ENCODE data around the gene ASB16.

ASB16 gene

GRCh38 chr17:44122816-44123355, 47.6 kb upstream of the ASB16 start:
- Histone ChIP-seq H3K27ac (ENCODE audit: low read length) (no peak overlapping the region), H3K4me1 (ENCODE audit: low read length) (peaks cover 7% of the 10 kb centered on the region), H4K20me1 (ENCODE audit: insufficient read depth, low read length) (peaks cover 9% of the 10 kb centered on the region; the same call in 1 of the 2 replicates), H3K4me2 (ENCODE audit: low read length) (peak overlapping the region; percentile 96), H3K4me3 (ENCODE audit: low read length) (peak overlapping the region; percentile 89), H3K27me3 (ENCODE audit: low read depth, low read length) (peaks cover 4% of the 10 kb centered on the region; the same call in 1 of the 2 replicates), H3K79me2 (ENCODE audit: low read length) (no peaks in the 10 kb centered on the region), H3K36me3 (replicated peaks; ENCODE audit: low read depth, low read length) (no peaks in the 10 kb centered on the region), H3K9ac (ENCODE audit: low read length) (peak overlapping the region; percentile 71), H2AFZ (ENCODE audit: low read depth, low read length) (peak overlapping the region; percentile 72), H3K9me3 (ENCODE audit: insufficient read depth, low read length) (no peaks in the 10 kb centered on the region)
- TF ChIP-seq CTCF (IDR thresholded peaks at IDR 0.05; ENCODE audit: low read depth, low read length) (no peak), EZH2phosphoT487 (IDR thresholded peaks at IDR 0.05; ENCODE audit: low read depth) (no peak)

- Histone ChIP-seq H3K4me3 (ENCODE audit: low read length) (peak within 1 kb of the TSS; percentile 89), H3K27me3 (ENCODE audit: low read depth, low read length) (peaks cover 4% of the 10 kb centered on the region; the same call in 1 of the 2 replicates), H3K27ac (ENCODE audit: low read length) (peak within 1 kb of the TSS; percentile 43), H3K4me1 (ENCODE audit: low read length) (peaks cover 7% of the 10 kb centered on the region), H3K4me2 (ENCODE audit: low read length) (peak within 1 kb of the TSS; percentile 96), H3K9ac (ENCODE audit: low read length) (peak within 1 kb of the TSS; percentile 71), H2AFZ (ENCODE audit: low read depth, low read length) (peak within 1 kb of the TSS; percentile 90), H3K79me2 (ENCODE audit: low read length) (no peaks in the 10 kb centered on the region), H3K9me3 (ENCODE audit: insufficient read depth, low read length) (no peaks in the 10 kb centered on the region), H3K36me3 (replicated peaks; ENCODE audit: low read depth, low read length) (no peaks in the 10 kb centered on the region), H4K20me1 (ENCODE audit: insufficient read depth, low read length) (peaks cover 3% of the 10 kb centered on the region; the same call in 1 of the 2 replicates)
- TF ChIP-seq CTCF (IDR thresholded peaks at IDR 0.05; ENCODE audit: low read depth, low read length) (peak; percentile 66), EZH2phosphoT487 (IDR thresholded peaks at IDR 0.05; ENCODE audit: low read depth) (no peak)
These were observed 47.0 kb upstream of the ASB16 start, which contains the start of gene HDAC5 for GRCh38 chr17:44123356-44124117. HDAC5 (minus strand) TSS chr17:44123641; CDS start chr17:44117515, 6,126 bp downstream.

- H3K4me2 ChIP-seq (ENCODE audit: low read length): peak overlapping the region; percentile 72
- no peaks in the 10 kb centered on the region; the same call in 1 of the 2 replicates for H4K20me1 ChIP-seq (ENCODE audit: insufficient read depth, low read length)
- H3K79me2 ChIP-seq (ENCODE audit: low read length): no peaks in the 10 kb centered on the region
- peak overlapping the region; percentile 43 for H3K27ac ChIP-seq (ENCODE audit: low read length)
- H3K4me1 ChIP-seq (ENCODE audit: low read length): peaks cover 7% of the 10 kb centered on the region
- peak overlapping the region; percentile 70 for H3K9ac ChIP-seq (ENCODE audit: low read length)
- peaks cover 4% of the 10 kb centered on the region; the same call in 1 of the 2 replicates for H3K27me3 ChIP-seq (ENCODE audit: low read depth, low read length)
- H3K9me3 ChIP-seq (ENCODE audit: insufficient read depth, low read length): no peaks in the 10 kb centered on the region
- peak overlapping the region; percentile 90 for H2AFZ ChIP-seq (ENCODE audit: low read depth, low read length)
- no peaks in the 10 kb centered on the region for H3K36me3 ChIP-seq (replicated peaks; ENCODE audit: low read depth, low read length)
- peak overlapping the region; percentile 89 for H3K4me3 ChIP-seq (ENCODE audit: low read length)
- TF ChIP-seq CTCF (IDR thresholded peaks at IDR 0.05; ENCODE audit: low read depth, low read length): no peak
- no peak for TF ChIP-seq EZH2phosphoT487 (IDR thresholded peaks at IDR 0.05; ENCODE audit: low read depth)
These were observed 46.4 kb upstream of the ASB16 start for GRCh38 chr17:44124118-44124438.

- TF ChIP-seq EZH2phosphoT487 (IDR thresholded peaks at IDR 0.05; ENCODE audit: low read depth) (no peak), CTCF (IDR thresholded peaks at IDR 0.05; ENCODE audit: low read depth, low read length) (no peak)
- Histone ChIP-seq H3K36me3 (replicated peaks; ENCODE audit: low read depth, low read length) (no peaks in the 10 kb centered on the region), H3K4me1 (ENCODE audit: low read length) (peaks cover 4% of the 10 kb centered on the region; the same call in 1 of the 2 replicates), H3K79me2 (ENCODE audit: low read length) (no peaks in the 10 kb centered on the region), H3K9ac (ENCODE audit: low read length) (no peak overlapping the region), H3K4me3 (ENCODE audit: low read length) (no peak overlapping the region), H4K20me1 (ENCODE audit: insufficient read depth, low read length) (no peaks in the 10 kb centered on the region), H3K9me3 (ENCODE audit: insufficient read depth, low read length) (no peaks in the 10 kb centered on the region), H3K4me2 (ENCODE audit: low read length) (no peak overlapping the region), H2AFZ (ENCODE audit: low read depth, low read length) (no peak overlapping the region), H3K27ac (ENCODE audit: low read length) (no peak overlapping the region), H3K27me3 (ENCODE audit: low read depth, low read length) (no peaks in the 10 kb centered on the region)
These were observed 42.1 kb upstream of the ASB16 start for GRCh38 chr17:44128383-44128782.
